Right lobe of liver (tissue), 4 donors: ENCODE results near the gene UGT1A8.

Source experiments
- CTCF ChIP-seq, 4 donors: fragments of 200-600 bp in 3 of 4; fragments of 450-650 bp in 1 of 4; IDR thresholded peaks; one replicate each; pipeline versions ENCODE4 v1.5.1 to v1.8.0; 2016 to 2022; ENCODE audit warnings: antibody characterized with exemption in 4 of 4, mild to moderate bottlenecking in 2 of 4
- POLR2A ChIP-seq: fragments of 450-650 bp; IDR thresholded peaks from one replicate; pipeline ENCODE4 v1.6.1; 2017; ENCODE audit warnings: antibody characterized with exemption, mild to moderate bottlenecking
- donor health status: DM: no; HTN: no; CAD: no.
- donor health status: DM: no; HTN: no; CAD: no.
- donor health status: DM: no; HTN: yes; CAD: no.

GRCh38 chr2:233761040-233761769 lies 143.8 kb downstream of the UGT1A8 start:
- no peak for TF ChIP-seq CTCF (IDR thresholded peaks at IDR 0.05)
- TF ChIP-seq POLR2A = peak; percentile 90
